HTR-8/SVneo (cell line): ENCODE results near the gene GPC2.
"Not testable (repeated sequence)": the region's sequence is repeated elsewhere in the genome, so short reads cannot be mapped to it uniquely, and the experiment has no call there.

Experiments used
- DNase-seq: peaks from one replicate; pipeline ENCODE4 v3.0.0; 2011; ENCODE audit warnings: low spot score, mixed read lengths; ENCODE audit not compliant: insufficient read length
- FAIRE-seq: peaks from 2 replicates; lab custom pipeline; 2011; peaks lifted over from hg19 to GRCh38; lab: Jason Lieb, UNC

The GPC2 gene

DNA sequence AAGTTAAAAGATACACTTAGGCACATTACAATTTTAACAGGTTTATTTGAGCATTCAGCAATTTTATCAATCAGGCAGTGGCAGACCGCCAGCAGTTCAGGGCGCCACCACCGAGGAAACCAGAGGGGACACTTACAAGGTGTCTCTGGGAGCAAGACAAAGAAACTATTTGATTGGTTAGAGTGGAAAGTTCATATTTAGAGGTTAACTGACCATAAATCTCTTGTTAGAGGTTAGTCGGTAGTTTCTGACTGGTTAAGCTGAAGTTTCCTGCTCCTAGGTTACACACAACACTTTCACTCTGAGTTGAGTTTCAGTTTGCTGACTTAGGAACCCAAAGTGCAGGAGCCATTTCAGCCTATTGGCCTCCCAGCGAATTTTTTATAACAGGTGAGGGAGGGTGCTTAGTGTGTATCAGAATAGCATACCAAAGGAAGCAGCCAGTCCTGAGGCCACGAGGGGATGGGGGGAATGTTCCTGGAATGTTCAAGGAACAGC is 31.8 kb upstream of the GPC2 start:
- FAIRE-seq (no peak), DNase-seq (no peak)

DNA sequence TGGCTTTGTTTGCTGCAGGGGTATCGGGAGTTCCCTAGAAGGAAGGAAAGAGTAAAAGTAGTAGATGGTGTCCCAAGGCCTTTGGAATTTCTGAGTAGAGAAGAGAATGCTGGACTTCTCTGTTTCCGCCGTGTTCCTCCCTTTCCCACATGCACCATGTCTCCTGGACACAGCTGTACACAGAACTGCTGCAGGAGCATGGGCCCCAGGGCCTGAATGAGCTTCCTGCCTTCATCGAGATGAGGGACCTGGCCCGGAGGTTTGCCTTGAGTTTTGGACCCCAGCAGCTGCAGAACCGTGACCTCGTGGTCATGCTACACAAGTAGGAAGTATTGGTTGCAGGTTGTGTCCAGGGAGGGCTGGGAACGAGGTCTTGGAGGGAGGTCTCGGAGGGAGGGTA is 27.3 kb upstream of the GPC2 start:
- FAIRE-seq (no peak), DNase-seq (no peak)

DNA sequence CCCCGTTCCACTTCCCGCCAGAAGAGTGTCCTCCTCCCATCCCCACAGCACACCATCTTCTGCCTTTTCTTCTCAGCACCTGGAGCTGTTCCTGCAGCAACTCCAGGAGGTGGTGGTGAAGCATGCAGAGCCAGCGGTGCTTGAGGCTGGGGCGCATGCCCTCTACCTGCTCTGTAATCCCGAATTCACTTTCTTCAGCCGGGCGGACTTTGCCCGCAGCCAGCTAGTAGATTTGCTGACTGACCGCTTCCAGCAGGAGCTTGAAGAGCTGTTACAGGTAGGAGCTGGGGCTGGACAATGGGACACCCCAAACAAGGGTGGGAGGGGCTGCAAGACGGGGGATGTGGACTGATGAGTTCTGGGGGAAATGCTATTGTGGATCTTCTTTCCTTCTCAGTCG is 23.5 kb upstream of the GPC2 start:
- FAIRE-seq (no peak), DNase-seq (no peak)

DNA sequence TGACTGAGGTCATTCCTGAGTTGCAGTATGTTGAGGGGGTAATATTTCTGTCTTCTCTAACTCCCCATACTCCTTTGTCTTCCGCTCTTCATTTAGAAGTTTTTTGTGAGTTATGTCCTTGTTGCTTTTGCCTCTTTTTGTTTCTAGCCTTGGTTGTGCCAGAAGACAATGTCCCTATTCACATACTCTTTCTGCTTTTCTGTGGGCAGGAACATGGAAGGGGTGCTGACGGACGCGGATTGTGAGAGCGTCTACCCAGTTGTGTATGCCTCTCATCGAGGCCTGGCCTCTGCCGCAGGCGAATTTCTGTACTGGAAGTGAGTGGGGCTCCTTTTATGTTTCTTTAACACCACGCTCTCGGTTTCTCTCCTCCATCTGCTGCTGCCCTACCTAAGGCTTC is 21.1 kb upstream of the GPC2 start:
- no peak for FAIRE-seq
- no peak for DNase-seq

DNA sequence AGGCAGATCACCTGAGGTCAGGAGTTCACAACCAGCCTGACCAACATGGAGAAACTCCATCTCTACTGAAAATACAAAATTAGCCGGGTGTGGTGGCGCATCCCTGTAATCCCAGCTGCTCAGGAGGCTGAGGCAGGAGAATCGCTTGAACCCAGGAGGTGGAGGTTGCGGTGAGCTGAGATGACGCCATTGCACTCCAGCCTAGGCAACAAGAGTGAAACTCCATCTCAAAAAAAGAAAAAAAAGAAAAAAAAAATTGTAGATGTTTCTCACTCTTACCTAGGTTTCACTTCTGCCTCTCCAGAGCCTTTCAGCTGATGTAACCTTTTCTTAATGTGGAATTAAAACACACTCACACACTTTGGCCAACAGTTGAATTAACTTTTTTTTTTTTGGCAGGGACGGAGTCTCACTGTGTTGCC is 18.7 kb upstream of the GPC2 start:
- not testable (repeated sequence) for DNase-seq, FAIRE-seq

DNA sequence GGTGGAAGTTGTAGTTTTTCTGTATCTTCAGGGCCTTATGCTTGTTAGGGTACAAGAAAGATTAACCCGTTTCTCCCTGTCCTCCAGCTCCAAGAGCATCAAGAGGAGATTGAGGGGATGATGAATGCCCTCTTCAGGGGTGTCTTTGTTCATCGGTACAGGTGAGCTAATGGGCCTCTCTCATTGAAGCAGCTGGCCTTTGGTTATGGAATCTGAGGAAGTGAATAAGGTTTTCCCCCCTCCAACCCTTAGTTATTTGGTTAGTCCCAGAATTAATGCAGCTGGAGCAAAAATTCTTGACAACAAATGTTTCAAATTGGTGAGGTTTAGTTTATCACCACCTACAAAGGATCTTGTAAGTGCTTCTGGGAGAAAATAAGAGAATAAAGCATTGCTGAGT is 18.0 kb upstream of the GPC2 start:
- no peak for FAIRE-seq
- no peak for DNase-seq

DNA sequence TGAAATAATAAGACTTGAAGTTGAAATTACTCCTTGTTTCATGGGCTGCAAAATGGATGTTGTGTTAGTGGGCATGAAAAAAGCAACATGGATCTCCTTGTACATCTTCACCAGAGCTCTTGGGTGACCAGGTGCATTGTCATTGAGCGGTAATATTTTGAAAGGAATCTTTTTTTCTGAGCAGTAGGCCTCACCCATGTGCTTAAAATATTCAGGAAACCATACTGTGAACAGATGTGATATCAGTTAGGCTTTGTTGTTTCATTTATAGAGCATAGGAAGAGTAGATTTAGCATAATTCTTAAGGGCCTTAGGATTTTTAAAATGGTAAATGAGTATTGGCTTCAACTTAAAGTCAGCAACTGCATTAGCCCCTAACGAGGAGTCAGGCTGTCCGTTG is 15.8 kb upstream of the GPC2 start:
- FAIRE-seq: no peak
- DNase-seq: no peak

DNA sequence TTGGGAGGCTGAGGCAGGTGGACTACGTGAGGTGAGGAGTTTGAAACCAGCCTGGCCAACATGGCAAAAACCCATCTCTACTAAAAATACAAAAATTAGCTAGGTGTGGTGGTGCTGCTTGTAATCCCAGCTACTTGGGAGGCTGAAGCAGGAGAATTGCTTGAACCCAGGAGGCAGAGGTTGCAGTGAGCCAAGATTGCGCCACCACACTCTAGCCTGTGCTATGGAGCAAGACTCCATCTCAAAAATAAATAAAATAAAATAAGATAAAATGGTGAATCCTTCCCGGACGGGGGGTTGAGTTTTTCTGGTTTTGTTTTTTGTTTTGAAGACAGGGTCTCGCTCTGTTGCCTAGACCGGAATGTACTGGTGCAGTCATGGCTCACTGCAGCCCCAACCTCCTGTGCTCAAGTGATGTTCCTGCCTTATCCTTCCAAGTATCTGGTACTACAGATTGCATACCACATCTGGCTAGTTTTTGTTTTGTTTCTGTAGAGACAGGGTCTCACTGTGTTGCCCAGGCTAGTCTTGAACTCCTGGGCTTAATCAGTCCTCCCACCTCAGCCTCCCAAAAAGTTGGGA is 15.2 kb upstream of the GPC2 start:
- not testable (repeated sequence) for DNase-seq, FAIRE-seq

DNA sequence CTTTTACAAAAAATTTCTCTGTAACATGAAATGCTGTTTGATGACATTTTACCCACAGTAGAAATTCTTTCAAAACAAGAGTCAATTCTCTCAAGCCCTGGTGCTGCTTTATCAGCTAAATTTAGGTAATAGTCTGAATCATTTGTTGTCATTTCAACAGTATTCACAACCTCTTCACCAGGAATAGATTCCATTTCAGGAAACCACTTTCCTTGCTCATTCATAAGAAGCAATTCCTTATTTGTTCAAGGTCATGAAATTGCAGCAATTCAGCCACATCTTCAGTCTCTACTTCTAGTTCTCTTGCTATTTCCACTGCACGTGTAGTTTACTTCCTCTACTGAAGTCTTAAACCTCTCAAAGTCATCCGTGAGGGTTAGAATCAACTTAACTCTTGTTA is 14.6 kb upstream of the GPC2 start:
- no peak for DNase-seq
- FAIRE-seq: no peak

DNA sequence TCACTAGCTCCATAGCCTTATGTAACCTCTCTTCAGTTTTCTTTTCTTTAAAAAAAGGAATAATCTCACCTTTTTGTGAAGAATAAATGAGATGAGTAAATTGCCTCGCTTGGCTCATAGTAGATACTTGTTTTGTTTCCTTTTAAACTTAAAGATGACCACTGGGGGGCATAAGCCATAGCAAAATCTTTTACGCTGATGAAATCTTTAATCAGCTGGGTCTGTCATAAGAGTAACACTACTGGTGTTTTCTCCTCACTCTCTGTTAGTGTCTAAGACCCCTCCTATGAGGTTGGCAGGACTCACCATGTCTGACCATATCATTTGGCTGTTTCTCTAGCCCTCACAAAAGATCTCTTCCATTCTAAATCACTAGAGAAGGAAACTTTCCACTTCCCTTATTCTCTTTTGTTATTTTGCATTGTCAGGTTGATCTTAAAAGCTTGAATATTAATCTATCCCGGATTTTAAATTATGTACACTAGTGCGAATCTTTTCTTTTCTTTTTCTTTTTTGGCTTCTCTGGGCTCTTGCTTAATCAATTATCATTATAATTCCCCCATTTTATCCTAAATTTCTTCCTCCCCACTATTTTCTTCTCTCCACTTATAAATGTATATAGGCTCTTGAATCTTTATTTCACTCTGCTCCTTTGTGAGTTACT is 13.0 kb upstream of the GPC2 start:
- DNase-seq (no peak), FAIRE-seq (no peak)

DNA sequence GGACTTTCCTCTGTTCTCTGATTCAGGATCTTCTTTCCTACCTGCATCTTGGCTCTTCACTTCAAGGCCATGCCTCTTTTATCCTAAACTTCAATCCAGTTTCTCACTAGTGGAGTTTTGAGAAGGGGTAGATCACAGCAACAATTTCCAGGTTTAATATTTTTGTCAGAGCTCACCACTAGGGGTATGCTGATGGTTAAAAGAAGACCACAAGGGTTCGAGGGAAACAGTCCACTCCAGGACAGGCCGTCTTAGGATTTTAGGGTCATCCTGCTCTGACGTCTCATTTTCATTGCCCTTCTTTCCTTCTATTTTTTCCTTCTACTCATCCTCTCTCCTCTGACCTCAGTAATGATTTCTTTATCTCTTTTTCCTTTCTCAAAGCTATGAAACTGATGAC is 11.9 kb upstream of the GPC2 start:
- FAIRE-seq (no peak), DNase-seq (no peak)

DNA sequence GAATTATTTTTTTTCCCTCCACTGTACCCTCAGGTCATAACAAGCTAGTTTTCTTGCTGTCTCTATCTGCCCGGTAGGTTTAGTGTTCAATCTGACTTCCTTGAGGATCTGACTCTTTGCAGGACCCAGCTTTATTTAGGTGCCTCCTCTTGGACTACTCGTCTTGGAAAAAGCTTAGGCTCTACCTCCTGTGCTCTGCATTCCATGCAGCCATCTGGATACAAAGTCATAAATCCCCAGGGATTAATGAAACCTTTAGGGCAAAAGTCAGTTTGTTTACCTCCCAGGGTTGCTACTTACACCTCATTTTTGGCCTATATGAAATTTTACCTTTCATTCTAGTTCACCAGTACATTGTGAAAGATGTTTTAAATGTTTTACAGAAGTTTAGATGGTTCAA is 8.5 kb upstream of the GPC2 start:
- FAIRE-seq: no peak
- DNase-seq: no peak

DNA sequence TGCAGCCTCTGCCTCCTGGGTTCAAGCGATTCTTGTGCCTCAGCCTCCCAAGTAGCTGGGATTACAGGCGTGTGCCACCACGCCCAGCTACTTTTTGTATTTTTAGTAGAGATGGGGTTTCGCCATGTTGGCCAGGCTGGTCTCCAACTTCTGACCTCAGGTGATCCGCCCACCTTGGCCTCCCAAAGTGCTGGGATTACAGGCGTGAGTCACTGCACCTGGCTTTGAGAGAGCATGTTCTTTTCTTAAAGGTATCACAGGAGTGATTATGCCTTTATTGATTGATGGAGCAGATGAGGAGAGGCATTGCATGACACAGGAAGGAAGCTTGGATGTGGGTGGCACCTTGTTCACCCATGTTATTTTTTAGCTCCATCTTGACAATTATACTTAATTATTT is 5.9 kb upstream of the GPC2 start:
- not testable (repeated sequence) for FAIRE-seq, DNase-seq

DNA sequence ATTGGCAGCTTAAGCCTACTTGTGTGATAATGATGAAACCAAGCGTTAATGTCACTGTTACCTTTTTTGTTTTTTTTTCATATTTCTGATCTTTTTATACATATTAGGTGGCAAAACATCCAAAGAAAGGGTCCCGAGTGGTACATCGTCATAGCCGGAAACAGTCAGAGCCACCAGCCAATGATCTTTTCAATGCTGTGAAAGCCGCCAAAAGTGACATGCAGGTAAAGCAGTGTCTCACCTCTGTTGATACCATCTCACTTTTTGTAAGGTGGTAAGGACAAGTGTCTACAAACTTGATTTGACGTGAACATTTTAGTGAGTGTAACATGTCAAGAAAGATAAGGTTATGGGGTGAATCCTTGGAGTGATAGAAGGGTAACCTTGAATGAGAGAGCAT is 5.4 kb upstream of the GPC2 start:
- not testable (repeated sequence) for DNase-seq, FAIRE-seq

DNA sequence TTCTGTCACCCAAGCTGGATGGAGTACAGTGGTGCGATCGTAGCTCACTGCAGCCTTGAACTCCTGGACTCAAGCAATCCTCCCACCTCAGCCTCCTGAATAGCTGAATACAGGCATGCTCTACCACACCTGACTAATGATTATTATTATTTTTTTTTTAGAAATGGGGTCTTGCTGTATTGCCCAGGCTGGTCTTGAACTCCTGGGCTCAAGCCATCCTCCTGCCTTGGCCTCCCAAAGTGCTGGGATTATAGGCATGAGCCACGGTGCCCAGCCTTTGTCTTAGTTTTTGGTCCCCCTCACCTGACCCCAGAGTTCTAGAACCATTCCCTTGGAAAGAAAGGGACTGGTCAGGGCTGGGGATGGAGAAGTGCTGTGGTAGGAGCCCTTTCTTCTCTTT is 2.9 kb upstream of the GPC2 start:
- FAIRE-seq, DNase-seq: not testable (repeated sequence)

DNA sequence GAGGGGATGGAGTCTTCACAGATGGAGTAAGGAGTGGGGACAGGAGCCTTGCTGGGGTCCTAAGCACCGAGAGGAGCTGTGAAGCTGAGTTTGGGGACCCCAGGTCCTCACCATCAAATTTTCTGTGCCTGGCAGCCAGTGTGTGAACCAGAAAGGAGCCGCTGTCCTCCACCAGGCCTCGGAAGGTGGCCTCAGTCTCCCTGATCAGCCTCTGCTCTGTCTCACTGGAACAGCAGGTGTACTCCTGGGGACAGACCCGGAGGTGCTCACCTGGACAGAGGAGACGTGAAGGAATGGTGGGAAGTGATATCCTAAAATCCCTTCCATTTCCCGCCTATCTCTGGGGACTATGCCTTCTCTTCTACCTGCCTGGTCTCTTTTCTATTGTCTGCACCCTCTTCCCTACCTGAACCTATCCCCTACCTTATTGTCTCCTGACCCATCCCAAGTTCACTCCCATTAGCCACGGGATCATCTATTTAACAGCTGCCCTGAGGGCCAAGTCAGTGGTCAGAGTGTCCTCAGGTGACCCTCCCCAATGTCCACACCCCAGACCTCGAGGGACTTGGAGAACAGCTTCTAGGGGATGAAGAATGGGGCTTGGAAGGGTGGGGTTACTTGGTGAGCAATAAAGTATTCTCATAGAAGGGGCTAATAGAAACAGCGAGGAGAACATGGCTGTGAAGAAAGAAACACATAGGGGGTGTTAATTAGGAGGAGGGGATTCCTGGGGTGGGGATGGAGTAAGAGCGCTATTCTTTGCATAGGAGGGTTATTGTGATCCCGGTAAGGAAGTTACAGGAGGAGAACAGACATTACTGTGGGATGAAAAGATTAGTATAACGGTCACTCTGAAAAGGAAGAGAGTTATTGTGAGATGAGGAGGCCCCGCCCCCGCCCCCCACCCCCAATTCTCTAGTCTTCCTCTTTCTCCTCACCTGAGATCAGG is 811 bp downstream of the GPC2 start:
- FAIRE-seq (no peak), DNase-seq (no peak)

DNA sequence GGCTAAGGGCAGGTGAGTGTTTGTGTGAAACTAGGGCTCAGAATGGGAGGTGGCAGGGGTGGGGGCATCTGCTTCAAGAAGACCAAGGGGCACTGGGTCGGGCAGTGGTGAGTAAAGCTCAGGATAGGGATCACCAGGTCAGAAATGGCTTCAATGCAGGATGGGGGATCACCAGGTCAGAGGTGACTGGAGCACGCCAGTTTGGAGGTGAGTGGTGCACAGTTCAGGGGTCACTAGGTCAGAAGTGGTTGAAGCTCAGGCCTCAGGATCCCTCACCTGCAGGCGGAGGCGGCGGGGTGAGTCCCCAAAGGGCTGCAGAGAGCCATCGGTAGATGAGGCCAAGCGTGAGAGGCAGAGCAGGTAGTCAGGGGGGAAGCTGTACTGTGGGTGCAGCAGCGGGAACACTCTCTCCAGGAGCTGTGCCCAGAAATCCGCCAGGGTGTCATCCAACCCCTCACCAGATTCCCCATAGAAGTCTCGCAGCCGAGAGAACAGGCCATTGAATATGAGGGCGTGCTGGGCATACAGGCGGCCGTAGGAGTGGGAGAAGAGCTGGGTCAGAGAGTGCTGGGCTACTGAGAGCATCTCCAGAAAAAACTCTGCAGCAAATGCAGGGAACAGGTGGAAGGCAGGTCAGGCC is 1.8 kb downstream of the GPC2 start:
- FAIRE-seq: no peak
- no peak for DNase-seq

DNA sequence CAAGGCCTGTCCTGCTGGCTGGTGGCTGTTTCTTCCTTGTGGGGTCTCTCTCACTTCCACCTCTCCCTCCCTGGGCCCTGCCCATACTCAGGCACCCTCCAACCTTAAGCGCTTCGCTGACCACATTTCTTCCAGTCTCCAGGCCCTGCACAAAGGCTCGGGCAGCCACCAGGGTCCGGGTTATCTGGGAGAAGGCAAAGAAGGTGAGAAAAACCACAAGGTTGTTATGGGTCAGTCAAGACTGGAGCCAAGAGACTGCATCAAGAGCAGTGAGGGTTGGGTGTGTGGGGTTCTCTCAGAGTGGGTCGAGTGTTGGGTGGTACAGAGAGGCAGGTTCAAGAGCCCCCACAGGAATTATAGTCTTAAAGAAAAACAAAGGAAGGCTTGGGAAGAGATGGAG is 2.6 kb downstream of the GPC2 start:
- DNase-seq (no peak), FAIRE-seq (no peak)

DNA sequence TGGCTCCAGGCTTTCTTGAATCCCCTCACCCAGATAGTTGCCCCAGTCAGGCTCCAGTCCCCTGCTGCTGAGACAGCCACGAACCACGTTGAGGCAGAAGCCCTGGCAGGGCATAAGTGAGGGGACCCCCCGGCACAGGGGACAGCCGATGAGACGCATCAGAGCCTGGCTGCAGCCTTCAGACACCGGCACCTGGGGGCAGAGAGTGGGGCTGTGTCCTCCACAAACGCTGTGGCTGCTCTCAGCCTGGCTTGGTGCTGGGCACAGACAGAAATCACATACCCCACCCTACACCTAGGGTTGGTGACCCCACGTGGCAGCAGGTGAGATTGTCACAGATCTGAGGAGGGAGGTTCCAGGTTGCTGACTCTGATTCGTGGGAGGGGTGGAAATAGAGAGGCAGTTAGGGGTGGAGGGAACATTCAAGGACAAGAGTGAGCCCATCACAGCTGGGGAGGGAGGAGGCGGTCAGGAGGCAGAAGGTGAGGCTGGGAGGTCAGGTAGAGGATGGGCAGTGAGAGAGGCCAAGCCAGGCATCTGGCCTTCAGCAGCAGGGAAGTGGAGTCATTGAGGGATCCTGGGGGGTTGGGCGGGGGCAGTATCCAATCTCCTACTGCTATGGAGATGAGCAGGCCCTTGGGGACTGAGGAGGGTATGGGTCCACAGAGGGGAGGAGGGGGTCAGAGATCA is 3.2 kb downstream of the GPC2 start:
- DNase-seq (no peak), FAIRE-seq (no peak)

DNA sequence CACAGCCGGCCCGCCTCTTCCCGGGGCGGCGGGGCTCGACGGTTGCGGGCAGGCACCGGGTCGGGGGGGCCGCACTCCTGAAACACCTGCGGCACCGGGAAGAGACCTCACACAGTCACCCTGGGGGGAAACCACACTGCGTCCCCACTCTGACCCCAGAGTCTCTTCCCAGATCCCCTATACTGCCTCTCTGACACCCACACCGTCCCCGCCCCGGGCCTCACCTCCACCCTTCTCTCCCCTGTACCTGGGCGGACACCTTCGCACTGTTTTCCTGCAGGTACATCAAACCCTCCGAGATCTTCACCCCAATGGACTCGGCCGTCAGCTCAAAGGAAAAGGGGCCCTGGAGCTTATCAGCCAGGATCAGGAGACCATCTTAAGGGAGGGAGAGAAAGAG is 5.3 kb downstream of the GPC2 start:
- no peak for DNase-seq
- FAIRE-seq: no peak
